HG02970 (cell line): Measurements from ENCODE around the gene PTGR3.

Experiments used
- ATAC-seq: cut with Tn5 transposase; IDR thresholded peaks from one replicate; pipeline ENCODE4 v1.9.1; 2021; ENCODE audit warnings: mild to moderate bottlenecking, moderate library complexity, moderate number of reproducible peaks; ENCODE audit not compliant: unreplicated experiment, low FRiP score

PTGR3 gene

GRCh38 chr18:75238100-75238499 lies 29.2 kb upstream of the PTGR3 start:
- ATAC-seq: no peak

- ATAC-seq: no peak
These were observed 27.0 kb upstream of the PTGR3 start for GRCh38 chr18:75235896-75236295.

GRCh38 chr18:75234901-75235300 lies 26.0 kb upstream of the PTGR3 start:
- no peak for ATAC-seq

GRCh38 chr18:75231053-75231406 lies 22.1 kb upstream of the PTGR3 start:
- no peak for ATAC-seq

GRCh38 chr18:75230163-75231052 lies 21.5 kb upstream of the PTGR3 start:
- no peak for ATAC-seq

- no peak for ATAC-seq
These were observed 20.5 kb upstream of the PTGR3 start for GRCh38 chr18:75229437-75229836.

- ATAC-seq: no peak
These were observed 20.0 kb upstream of the PTGR3 start for GRCh38 chr18:75228967-75229366.

GRCh38 chr18:75227535-75228296 lies 18.8 kb upstream of the PTGR3 start:
- ATAC-seq: no peak

GRCh38 chr18:75226956-75227316 lies 18.0 kb upstream of the PTGR3 start:
- ATAC-seq: no peak

GRCh38 chr18:75226286-75226955 lies 17.5 kb upstream of the PTGR3 start:
- ATAC-seq: no peak

- ATAC-seq: no peak
These were observed 14.9 kb upstream of the PTGR3 start for GRCh38 chr18:75223687-75224347.

- no peak for ATAC-seq
These were observed 13.5 kb upstream of the PTGR3 start for GRCh38 chr18:75222407-75222806.

GRCh38 chr18:75221897-75222296 lies 13.0 kb upstream of the PTGR3 start:
- ATAC-seq: no peak

GRCh38 chr18:75221397-75221796 lies 12.5 kb upstream of the PTGR3 start:
- no peak for ATAC-seq

- no peak for ATAC-seq
These were observed 11.8 kb upstream of the PTGR3 start for GRCh38 chr18:75220551-75221355.

- no peak for ATAC-seq
These were observed 10.9 kb upstream of the PTGR3 start for GRCh38 chr18:75219745-75220375.

GRCh38 chr18:75218065-75218923 lies 9.4 kb upstream of the PTGR3 start:
- no peak for ATAC-seq

- ATAC-seq: no peak
These were observed 8.2 kb upstream of the PTGR3 start for GRCh38 chr18:75216911-75217689.
